ENCODE measurements around the gene NOSTRIN.
A peak's percentile ranks its signal among the peaks of the same experiment; 100 is the strongest.

NOSTRIN gene

DNA sequence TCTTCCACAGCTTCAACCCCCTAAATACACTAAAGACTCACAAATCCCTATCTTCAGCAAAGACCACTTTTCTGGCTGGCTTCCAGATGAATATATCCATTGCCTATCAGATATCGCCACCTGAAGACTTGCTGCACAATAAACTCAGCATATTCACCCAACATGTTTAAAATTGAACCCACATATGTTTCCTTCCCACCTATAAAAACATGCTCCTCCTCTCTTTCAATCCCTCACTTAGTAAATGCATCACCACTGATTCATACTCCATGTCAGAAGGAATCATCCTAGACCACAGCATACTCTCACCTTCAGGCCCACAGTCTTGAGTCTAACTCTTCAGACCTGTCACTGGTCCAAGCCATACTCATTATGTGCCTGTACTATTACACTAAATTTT, 82.5 kb downstream of the NOSTRIN start:
- peak; percentile 76 for DNase-seq (ENCODE audit: low spot score)

GRCh38 chr2:168889635-168890005, 87.2 kb downstream of the NOSTRIN start:
- DNase-seq (ENCODE audit: low spot score) = peak; percentile 39

GRCh38 chr2:168890006-168890782, 87.8 kb downstream of the NOSTRIN start, which contains the start of gene SPC25:
Gene SPC25 (minus strand): TSS chr2:168890430. CDS start chr2:168889519, 911 bp downstream.
- DNase-seq (ENCODE audit: low spot score) = peak; percentile 96

DNA sequence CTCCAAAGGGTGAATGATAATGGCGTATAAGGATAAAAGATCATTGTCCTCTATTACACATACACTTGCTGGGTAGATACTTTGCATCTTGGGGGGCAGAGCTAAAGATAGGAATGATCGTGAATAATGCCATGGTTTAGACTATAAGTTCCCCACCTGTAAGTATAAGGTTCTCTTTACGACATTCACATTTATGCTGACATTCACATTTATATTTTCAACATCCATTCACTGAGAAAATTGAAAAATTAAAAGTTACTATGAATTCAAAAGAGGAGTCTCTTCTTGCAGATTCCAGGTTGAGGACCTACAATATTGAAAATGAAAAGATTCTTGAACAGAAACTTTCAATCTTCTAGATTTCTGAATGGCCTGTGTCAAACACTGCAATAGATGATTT, 89.9 kb downstream of the NOSTRIN start:
- no peak for DNase-seq (ENCODE audit: low spot score)

GRCh38 chr2:168894101-168894500, 91.7 kb downstream of the NOSTRIN start:
- DNase-seq (ENCODE audit: low spot score) = no peak

- no peak for DNase-seq (ENCODE audit: low spot score)
Observed at GRCh38 chr2:168894720-168895119, 92.3 kb downstream of the NOSTRIN start.

DNA sequence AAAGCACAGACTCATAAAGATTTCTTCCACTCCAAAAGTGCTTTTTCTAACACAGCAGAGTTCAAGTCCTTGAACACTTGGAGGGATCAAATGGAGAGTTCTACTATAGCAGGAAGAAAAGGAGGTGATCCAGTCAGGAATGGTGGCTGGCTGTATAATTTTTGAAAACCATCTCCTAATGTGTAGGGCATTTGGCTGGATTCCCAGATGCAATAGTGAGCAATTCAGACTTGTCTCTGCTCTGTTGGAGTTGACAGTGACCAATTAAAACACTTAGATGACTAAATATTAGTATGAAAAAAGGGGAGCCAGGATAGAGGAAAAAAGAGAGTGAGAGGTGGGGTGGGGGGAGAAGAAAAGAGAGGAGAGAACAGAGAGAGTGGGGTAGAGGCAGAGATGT, 93.3 kb downstream of the NOSTRIN start:
- DNase-seq (ENCODE audit: low spot score) = peak; percentile 28

GRCh38 chr2:168896783-168897182, 94.3 kb downstream of the NOSTRIN start:
- no peak for DNase-seq (ENCODE audit: low spot score)

DNA sequence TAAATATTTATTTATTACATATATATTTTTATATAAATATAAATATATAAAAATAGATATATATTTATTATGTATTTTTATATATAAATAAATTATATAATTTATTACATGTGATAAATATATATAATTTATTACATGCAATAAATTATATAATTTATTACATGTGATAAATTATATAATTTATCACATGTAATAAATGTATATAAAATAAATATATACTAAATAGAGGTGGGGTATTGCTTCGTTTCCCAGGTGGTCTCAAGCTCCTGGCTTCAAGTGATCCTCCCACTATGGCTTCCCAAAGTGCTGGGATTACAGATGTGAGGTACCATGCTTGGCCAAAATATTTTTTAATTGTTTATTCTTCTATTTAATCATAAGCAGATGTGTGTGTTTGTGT, 95.0 kb downstream of the NOSTRIN start:
- no peak for DNase-seq (ENCODE audit: low spot score)

DNA sequence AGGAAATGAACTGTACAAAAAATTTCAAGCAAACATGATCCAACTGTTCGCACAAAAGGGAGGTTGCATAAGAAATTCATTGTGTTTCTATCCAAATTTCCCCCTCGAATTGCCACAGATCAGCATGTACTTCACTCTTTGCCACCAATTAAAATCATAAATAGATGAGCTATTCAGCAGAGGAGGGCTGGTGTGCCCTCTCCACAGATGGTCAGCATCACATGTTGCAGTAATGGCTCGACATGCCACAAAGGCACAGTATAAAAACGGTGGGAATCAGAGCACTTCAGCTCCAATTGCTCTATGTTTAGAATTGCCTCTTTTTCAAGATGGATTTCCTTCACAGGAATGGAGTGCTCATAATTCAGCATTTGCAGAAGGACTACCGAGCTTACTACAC, 98.6 kb downstream of the NOSTRIN start, which contains the start of gene G6PC2:
Gene G6PC2, plus strand, starts transcription at position 289 of the 400 bp plus-strand sequence. Its CDS starts 41 bp downstream, at position 330.
- no peak for DNase-seq (ENCODE audit: low spot score)

DNA sequence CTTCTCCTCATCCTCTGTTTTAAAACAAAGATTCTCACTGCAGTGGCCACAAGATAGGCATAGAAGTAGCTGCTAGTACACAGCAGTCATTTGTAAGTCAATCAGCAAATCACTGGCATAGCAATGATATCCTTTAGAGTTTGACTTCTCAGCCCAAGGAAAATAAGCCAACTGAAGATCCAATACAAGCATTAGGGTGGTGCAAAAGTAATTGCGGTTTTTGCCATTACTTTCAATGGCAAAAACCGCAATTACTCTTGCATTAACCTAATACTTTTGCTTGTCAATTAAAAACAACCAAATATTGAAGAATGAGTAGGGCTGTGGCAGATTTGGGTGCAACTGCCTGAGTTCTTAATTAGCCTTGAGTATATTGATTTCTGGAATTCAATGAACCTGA, 101.5 kb downstream of the NOSTRIN start:
- DNase-seq (ENCODE audit: low spot score) = no peak

DNA sequence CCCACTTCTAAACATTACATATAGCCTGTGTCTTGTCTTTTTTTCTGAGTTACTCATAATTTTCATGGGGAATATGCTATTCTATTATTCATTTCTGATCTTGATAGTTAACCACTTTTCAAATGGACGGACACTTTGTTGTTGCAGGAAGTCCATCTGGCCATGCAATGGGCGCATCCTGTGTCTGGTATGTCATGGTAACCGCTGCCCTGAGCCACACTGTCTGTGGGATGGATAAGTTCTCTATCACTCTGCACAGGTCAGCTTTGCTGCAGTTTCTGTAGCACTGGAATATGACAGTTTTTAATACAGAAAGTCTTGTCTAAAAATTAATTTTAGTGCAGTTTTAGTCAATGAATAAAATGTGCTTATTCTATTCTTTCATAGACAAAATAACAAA, 101.9 kb downstream of the NOSTRIN start:
- DNase-seq (ENCODE audit: low spot score) = no peak

GRCh38 chr2:168907940-168908662, 105.7 kb downstream of the NOSTRIN start:
- no peak for DNase-seq (ENCODE audit: low spot score)

DNA sequence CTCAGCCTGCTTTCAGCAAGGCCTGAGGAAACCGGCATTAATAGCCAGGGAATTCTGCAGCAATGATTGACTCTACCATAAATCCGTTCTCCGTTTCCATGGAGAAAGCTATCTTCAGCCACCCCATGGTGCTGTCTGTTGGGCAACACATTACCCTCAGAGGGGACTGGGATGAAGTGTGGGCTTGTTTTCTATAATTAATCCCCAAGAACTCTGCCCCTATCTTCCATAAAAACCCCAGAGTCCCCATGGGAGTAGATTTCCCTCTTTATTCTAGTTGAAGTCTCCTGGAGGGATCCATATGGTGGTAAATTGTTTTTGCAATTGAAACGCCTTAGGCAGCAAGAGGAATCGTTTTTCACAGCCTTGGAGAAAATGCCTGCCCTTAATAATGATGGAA, 107.9 kb downstream of the NOSTRIN start:
- DNase-seq (ENCODE audit: low spot score) = no peak

- DNase-seq (ENCODE audit: low spot score) = no peak
Observed at GRCh38 chr2:168912466-168912865, 110.0 kb downstream of the NOSTRIN start.

DNA sequence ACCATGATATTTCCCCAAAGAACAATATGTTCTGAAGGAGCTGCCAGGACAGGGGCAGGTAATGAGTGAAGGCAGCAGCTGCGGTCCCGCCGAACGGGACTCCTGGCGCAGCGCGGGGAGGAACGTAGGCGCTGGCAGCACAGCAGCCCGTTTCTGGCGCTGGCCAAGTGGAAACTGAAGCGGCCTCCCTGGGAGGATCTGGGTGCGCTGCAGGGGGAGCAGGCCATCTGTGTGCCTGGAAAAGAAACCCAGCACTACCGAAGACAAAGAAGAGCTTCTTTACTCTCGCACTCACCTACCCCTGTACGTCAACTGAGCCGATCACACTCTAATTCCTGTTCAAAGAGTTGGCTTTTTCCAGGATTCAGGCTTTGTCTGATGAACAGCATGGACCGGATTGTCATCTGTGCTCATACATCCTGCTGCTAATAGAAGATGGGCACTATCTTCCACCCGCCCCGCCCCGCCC, 110.5 kb downstream of the NOSTRIN start:
- DNase-seq (ENCODE audit: low spot score) = no peak

GRCh38 chr2:168913495-168913894, 111.1 kb downstream of the NOSTRIN start:
- DNase-seq (ENCODE audit: low spot score) = no peak
